ENCODE data around the gene RASSF6.
"Not testable (repeated sequence)": the region's sequence is repeated elsewhere in the genome, so short reads cannot be mapped to it uniquely, and the experiment has no call there.

The RASSF6 gene, protein sequence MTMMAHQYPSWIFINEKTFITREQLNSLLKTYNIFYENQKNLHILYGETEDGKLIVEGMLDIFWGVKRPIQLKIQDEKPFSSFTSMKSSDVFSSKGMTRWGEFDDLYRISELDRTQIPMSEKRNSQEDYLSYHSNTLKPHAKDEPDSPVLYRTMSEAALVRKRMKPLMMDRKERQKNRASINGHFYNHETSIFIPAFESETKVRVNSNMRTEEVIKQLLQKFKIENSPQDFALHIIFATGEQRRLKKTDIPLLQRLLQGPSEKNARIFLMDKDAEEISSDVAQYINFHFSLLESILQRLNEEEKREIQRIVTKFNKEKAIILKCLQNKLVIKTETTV

DNA sequence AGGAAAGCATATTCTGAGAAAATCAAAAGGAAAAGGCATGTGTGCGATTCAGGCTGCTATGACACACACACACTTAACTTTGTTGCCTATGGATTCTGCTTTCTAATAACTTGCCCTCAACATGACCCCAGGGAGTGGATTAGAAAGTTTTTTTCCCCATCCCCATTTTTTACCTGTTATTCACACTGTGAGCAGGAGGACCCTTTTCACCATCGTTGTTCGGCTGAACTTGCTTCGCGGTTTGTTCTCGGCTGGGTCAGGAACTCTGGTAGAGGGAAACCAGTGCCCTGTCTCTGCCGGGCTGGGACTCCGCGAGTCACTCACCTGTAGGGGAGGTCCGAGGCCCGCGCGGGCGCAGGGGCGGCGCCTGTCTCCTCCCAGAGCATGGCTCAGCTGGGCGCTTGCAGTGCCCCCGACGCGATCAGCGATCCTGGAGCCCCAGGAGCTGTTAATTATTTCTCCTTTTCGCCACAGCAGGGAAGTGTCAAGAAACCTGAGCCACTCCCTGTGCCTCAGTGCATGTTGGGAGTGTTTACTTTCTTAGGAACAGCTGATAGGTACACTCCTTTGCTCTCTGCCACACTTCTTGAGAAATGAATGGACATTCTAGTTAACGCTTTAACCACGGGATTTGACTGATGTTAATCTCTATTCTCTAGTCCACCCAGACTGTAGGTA lies at the start of gene RASSF6:
Gene RASSF6, minus strand, starts transcription at position 322 of the 678 bp plus-strand sequence. CDS start 8,641 bp downstream, outside the sequence.
- no peak for DNase-seq

DNA sequence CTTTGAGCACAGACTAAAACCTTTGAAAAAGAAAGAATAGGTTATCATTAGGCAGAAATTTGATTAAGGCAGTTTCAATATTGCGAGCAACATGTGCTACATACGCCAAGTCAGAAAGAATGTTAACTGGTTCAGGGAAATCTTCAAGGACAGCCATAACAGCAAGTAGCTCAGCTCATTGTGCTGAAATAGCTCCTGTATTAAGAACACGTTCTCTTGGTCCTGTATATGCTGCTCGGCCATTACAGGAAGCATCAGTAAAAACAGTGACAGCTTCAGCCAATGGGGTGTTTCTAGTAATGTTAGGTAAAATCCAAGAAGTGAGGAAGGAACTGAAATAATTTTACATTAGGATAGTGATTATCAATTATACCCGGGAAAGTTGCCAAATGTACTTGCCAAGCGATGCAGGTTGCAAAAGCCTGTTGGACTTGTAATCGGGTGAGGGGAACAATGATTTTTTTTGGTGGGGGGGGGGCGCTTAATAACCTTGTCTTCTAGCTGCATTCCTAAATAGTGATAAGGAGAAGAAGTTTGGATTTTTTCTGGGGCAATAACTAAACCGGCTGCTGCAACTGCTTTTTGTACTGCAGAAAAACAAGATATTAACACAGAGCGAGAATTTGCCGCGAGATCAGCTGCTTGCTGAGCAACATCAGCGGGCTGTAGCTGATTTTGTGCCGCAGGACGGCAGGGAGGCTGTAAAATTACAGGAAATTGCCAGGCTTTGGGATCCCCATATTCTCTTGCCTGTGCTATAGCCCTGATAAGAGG lies 49.4 kb upstream of the RASSF6 start:
- DNase-seq: no peak

DNA sequence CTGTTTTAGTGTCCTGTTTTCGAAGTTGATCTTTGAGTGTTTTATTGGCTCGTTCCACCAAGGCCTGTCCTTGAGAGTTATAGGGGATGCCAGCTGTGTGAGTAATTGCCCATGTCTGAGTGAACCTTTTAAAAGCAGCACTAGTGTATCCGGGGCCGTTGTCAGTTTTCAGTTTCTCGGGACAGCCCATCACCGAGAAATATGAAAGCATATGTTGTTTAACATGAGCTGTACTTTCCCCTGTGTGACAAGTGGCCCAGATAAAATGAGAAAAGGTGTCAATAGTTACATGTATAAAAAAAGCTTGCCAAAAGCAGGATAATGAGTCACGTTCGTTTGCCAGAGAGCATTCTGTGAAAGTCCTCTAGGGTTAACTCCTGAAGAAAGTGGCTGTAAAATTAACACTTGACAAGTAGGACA lies 48.6 kb upstream of the RASSF6 start:
- no peak for DNase-seq

DNA sequence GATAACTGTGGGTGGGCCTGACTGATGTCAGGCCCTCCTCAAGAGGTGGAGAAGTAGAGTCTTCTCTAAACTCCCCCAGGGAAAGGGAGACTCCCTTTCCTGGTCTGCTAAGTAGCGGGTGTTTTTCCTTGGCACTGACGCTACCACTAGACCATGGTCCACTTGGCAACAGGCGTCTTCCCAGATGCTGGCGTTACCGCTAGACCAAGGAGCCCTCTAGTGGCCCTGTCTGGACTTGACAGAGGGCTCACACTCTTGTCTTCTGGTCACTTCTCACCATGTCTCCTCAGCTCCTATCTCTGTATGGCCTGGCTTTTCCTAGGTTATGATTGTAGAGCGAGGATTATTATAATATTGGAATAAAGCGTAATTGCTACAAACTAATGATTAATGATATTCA lies 45.7 kb upstream of the RASSF6 start:
- not testable (repeated sequence) for DNase-seq

DNA sequence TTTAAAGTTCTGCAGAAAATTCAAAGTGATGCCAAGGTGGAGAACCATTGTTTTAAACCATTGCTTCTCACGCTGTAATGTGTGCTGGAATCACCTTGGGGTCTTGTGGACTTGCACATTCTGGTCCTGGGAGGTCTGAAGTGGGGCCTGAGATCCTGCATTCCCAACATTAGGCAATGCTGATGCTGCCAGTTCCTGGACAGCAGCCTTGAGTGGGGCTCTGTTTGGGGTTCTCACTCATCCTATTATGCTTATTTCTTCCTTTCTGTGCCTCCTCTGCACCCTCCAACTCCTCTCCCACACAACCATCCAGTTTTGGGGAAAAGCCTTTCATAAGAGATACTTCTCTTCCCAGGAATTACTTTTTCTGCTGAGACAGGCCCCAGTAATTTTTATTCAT lies 44.2 kb upstream of the RASSF6 start:
- DNase-seq: no peak

DNA sequence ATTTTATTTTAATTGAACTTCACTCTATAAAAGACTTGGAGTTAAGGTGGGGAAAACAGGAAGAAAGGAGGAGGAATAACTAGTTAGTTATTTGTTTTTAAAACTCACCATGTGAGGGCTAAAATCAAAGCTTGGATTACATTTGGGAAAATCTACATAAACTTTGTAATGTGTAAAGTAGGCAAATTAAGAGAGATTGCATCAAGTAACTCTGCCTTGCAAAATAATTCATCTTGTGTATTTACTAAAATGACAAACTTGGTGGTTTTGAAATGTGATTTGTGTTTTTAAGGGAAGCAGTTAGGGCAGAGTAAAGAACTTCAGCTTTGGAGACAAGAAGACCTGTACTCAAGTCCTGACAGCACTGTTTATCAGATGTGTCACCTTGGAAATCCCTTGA lies 43.3 kb upstream of the RASSF6 start:
- no peak for DNase-seq

DNA sequence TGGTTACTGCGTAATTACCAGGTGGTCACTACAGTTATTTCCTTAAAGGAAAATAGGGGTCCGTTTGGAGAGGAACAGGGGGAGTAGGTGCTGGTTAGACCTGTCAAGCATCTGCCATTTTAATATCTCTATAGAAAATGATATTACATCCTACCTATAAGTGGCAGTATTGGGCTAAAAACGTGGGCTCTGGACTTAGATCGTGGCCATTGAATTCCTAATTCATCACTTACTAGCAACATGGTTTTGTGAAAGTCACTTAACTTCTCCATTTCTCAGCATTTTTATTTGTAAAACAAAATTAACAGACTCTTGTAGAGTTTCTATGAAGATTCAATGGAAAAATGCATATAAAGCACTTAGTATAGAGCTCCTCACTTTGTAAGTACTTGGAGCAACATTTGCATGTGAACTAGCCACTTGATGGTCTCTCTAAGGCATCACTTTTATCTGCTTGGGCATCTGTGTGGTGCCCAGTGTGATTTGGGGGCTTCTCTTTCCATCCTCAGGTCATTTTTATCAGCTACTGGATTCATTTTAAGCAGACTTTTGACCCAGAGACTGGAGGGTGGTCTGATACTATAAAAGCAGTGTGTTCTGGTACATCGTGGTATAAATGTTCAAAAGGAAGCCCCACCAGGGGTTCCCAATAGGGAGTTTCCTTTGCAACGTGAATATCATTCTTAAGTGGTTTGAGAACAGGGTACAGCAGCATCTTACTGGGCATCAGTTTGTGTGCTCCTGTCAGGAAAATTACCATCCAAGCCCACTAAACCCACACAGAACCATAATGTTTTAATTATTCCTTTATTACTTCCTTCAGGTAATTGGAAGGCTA lies 42.7 kb upstream of the RASSF6 start:
- DNase-seq: no peak

DNA sequence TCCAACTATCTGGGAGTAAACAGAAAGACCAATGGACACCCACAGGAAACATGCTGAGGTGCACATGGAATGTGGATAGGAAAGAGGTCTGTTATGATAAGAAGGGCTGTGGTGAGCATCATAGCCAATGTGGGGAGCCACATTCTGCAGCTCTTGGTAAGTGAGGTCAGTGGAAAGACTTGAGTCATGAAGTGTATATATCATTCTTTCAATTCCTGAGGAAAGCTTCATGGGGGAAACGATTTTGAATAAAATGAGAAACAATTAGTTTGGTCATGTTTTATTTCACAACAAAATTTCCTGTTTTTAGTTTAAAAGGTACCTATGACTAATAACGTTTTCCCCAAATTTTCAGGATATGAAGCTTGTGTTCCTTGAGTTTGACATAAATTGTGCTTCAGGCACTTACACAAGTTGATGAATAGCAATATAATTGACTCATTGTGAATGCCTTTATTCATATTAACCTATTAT lies 41.4 kb upstream of the RASSF6 start:
- DNase-seq: no peak

DNA sequence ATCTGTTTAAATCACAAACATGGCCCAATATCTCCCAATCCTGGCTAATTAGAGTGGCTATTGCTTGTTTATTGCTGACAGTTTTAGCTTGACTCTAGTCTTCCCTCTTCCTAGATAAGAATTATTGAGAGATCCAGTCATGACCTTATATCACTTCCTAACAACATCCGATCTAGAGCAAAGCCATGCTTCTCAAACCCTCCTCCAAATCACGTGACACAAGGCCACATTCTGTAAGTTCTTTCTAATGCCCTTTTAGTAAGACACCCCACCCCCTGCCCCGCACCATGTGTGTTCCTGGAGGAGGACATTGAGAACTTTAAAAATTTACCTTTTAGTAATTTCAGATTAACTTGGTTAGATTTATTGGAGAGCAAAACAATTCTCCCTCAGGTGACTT lies 40.6 kb upstream of the RASSF6 start:
- no peak for DNase-seq

DNA sequence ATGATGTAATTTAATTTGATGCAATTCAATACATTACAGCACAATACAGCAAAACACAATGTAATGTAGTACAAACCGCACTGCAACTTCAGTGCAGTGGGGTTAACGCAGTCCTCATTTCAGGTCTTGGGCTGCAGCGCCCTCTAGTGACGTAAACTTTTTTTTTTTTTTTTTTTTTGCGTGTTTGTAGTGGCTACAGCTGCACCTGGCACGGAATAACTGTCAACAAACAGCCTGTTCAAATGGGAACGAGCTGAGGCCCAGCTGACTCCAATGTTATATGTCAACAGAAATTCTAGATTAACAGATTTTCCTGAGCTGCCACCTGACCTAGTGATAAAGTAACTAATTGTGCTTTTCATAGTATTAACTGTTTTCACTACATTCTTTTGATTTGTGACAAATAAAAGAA lies 33.5 kb upstream of the RASSF6 start:
- DNase-seq: peak; percentile 18

DNA sequence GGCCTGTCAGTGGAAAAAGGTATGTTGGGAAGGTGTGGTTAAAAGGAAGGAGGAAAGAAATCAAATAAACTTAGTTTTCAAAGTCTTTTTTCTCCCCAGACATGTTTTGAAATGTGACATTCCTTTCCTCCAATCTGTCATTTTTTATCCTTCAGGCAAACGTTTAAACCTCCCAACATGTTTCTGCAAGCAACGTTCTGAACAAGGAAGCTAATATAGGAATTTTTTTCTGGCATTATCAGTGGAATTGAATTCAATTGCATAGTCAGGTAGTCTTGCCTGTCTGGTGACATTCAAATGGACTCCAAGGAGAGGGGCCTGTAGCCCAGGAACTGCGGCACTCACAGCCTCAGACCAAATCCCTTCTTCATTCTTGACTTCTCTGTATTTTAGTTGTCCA lies 30.0 kb upstream of the RASSF6 start:
- DNase-seq: no peak

DNA sequence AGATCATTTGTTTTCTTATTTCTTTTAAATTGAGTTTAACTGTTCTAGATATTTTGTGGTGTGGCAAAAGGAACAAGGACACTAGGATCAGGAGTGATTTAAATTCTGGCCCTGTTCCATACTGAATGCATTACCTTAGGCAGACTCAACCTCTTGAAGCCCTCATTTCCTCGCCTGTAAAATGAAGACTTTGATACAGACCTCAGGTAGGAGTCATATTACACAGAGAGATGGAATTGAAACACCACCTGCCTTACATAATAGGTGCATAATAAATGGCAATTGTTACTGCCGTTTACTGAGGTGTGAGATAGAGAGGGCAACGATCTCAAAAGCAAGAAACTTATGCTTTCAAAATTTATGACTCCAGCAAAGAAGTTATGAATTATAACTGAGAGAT lies 28.2 kb upstream of the RASSF6 start:
- DNase-seq: no peak

DNA sequence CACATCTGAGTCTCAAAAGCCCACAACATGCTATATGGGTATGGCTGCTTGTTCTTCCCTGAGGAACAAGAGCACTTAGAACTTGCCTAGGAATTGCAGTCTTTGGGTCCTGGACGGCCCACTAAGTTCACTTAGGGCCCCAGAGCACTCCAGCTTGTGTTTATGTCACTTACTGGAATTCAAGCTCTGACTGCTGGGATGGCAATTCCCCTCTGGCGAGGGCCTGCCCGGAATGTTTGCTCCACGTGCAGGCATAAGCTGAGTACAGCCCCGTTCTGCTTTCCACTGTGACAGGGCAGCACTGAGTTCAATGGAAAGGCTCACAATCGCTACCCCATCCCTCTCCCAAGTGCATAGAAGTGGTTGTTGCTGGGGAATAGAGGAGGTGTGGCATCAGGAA lies 25.9 kb upstream of the RASSF6 start:
- DNase-seq: no peak

DNA sequence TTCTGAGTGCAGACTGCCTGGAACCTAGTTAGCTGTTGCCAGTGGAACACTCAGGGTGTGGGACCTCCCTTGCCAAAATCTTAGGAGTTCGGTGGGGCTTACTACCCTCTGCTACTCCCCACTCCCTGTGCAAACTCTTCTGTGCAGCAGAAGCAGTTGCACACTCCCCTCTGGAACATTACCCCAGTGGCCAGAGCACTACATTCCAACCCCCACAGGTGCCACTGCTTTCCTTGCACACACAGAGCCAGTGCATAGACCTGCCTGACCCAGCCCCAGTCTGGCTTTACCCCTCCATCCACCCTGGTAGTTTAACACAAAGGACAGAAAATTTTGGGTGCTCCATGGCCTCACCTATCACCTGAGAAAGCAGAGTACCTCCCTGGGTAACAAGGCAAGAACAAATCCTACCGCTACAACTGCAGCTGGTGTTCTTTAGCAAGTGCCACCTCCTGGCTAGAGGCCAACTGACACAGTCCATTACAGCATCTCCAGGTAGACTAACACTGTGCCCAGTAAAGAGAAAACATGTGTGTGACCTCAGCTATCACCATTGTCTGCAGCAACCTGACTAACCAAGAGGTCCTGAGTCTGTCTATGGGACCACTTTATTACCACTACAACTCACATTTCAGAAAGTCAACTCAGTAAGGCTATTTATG lies 11.5 kb upstream of the RASSF6 start:
- DNase-seq: no peak

DNA sequence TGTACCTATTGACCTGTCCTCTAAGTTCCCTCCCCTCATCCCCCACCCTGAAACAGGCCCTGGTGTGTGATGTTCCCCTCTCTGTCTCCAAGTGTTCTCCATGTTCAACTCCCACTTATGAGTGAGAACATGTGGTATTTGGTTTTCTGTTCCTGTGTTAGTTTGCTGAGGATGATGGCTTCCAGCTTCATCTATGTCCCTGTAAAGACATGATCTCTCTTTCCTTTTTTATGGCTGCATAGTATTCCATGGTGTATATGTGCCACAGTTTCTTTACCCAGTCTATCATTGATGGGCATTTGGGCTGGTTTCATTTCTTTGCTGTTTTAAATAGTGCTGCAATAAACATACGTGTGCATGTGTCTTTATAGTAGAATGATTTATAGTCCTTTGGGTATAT lies 8.6 kb upstream of the RASSF6 start:
- not testable (repeated sequence) for DNase-seq

DNA sequence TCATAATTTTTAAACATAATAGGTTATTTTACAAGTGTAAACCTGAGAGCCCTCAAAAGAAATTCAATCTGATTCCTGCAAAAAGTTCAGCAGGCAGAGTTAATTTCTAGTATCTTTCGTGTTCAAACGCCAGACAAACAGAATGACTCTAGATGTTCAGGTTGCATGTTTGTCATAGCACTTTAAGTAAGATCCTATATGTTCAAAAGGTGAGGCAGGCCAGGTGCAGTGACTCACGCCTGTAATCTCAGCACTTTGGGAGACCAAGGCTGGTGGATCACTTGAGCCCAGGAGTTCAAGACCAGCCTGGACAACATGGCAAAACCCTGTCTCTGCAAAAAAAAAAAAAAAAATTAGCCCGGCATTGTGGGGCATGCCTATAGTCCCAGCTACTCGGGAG lies 1.1 kb upstream of the RASSF6 start:
- DNase-seq: no peak

DNA sequence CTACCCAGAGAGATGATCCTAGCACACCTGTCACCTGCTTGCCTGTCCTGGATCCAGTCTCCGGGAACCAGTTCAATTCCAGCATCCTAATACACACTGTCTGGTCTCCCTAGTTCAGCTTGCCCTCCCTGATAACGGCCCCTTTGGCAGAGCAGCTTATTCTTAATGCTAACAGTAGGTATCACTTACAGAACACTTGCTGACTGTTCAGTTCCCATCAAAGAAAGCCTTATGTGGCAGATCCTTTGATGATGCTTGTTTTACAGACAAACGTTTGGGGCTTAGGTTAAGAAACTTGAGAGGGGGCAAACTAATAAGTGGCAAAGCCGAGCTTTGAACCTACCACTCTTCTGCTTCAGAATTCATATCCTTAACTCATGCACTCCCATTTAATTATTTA lies 890 bp downstream of the RASSF6 start:
- DNase-seq: no peak

DNA sequence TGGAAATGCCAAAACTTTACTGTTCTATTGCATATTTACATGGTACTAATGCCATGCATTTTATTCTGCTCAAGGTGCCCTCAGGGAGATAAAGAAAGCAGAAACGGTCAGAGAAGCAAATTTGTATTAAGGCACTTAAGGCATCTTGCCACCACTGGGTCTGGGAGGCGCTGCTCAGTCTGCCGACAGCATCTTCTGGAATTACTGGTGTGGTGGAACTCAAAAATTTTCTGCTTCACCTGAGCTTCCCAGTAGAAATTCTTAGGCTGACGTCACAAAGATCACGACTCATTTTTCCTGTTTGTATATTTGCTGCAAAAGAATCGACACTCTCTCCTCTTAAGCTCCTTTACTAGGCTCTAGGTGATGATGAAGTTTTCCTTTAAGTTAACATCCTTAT lies 3.0 kb downstream of the RASSF6 start:
- no peak for DNase-seq

DNA sequence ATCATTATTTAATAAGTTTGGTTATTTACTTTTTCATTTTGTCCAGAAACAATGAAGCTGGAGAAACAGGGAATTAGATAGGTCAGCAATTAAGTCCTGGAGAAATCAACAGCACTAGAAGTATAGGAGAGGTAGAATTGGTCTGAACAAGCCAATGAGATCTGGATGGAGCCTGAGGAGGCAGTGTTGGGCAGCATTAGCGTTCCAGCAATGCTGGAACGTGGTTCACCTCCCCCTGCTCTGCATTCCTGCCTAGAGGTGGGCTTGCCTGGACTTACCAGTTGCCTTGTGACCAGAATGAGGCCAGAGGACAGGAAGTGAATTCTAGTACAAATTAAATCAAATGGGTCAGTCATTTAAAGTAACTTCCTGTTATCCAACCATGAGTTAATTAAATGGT lies 4.6 kb downstream of the RASSF6 start:
- no peak for DNase-seq

DNA sequence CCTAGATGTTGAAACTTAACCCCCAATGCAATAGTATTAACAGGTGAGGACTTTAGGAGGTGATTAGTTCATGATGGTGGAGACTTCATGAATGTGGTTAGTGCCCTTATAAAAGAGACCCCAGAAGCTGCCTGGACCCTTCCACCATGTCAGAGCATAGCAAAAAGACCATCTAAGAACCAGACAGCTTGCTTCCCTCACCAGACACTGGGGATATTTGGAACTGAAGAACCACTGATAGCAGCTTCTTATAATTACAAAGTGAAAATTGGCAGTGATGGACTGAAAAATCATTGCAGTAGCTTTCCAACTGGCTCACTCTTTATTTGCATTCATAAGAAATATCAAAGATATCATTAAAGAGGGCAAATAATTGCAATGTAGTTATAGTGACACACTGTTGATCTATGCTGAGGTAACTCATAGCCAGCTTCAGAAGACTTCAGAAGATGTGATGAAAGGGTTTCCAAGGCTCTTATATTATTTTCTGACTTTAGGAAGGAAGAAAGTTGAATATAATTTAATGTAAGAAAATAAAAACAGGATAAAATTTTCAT lies 5.8 kb downstream of the RASSF6 start:
- DNase-seq: no peak

DNA sequence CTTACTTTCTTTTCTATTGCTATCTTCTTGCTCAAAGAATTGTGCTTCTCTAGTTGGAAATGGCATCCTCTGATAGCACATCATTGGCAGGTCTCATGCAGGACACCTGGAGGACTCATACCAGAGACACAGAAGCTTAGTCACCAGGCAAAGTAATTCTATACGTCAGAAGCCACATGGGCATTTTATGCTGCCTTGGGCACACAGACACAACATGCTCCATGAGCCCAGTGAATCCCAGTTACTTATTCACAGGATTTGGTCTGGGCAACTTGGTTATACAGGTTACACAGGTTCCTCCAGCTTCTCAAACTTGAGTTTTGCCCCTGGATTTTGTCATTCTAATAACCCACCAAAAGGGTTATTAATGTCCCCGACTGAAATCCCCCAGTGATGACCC lies 7.1 kb downstream of the RASSF6 start:
- no peak for DNase-seq

DNA sequence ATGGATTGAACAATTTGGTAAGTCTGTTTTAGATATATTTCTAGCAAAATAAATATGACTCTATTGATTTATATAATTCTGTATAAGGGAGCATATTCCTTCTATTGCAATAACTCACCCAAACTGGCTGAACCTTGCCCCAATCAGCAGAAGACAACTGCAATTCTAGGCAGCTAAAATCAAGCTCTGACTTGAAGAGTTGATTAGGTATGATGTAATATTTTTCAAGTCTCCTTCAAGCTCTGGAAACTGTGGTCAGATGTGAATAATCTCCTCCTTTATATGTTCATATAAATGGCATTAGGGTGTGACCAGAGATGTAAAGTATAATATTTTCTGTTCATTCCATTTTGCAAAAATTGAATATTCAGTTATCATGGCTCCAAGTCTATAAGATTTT lies 8.2 kb downstream of the RASSF6 start:
- DNase-seq: no peak
